Measurements from ENCODE around the gene ALOX12B.

- peak; percentile 63 to 92 (median 72) for TF ChIP-seq CTCF (IDR thresholded peaks at IDR 0.05)
- TF ChIP-seq POLR2A (IDR thresholded peaks at IDR 0.05), result no peak
These were observed 13.7 kb downstream of the ALOX12B start for GRCh38 chr17:8073627-8074484.

Measured in thyroid gland (tissue), 4 donors.